ENCODE measurements around the gene MED15.

DNA sequence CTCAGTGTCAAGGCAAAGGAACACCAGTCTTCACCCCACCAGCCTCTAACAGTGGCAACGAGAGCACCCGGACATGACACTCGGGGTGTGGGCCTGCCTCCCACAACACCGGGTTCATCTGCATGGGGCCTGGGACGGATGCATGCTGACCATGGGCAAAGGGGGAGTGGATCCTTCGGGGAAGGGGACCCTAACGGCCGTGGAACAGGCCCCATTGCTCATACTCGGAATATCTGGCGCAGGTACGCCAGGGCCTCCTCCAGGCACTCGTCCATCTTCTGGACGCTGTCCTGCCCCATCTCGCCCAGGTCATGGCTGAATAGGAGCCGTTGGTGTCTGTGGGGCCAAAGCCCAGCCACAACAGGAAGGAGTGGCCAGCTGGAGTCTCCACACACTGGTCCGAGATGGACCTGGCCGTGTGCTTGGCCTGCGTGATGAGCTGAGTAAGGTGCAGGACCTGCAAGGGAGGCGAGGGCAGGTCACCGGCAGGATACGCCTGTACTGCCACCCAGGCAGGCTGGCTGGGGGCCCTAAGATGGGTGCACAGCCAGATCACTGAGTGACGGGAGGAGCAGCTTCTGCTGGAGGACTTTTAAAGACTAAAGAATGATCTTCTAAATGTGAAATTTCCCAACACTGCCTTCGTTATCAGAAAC lies 96.8 kb downstream of the MED15 start:
- no peak for TF ChIP-seq POLR2A (IDR thresholded peaks at IDR 0.05)
- TF ChIP-seq, protein P1, sequence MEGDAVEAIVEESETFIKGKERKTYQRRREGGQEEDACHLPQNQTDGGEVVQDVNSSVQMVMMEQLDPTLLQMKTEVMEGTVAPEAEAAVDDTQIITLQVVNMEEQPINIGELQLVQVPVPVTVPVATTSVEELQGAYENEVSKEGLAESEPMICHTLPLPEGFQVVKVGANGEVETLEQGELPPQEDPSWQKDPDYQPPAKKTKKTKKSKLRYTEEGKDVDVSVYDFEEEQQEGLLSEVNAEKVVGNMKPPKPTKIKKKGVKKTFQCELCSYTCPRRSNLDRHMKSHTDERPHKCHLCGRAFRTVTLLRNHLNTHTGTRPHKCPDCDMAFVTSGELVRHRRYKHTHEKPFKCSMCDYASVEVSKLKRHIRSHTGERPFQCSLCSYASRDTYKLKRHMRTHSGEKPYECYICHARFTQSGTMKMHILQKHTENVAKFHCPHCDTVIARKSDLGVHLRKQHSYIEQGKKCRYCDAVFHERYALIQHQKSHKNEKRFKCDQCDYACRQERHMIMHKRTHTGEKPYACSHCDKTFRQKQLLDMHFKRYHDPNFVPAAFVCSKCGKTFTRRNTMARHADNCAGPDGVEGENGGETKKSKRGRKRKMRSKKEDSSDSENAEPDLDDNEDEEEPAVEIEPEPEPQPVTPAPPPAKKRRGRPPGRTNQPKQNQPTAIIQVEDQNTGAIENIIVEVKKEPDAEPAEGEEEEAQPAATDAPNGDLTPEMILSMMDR (IDR thresholded peaks at IDR 0.05 in 4 of 5, conservative IDR thresholded peaks at IDR 0.05 in 1 of 5): no peak

All from gastrocnemius medialis (tissue), 4 donors.